Aorta (tissue), 4 donors: ENCODE data around the gene UBE2H. TPM values are rescaled to one million over a fixed set of nuclear protein-coding genes. Genes with fewer than 3 reads are reported as not detected.

Experiments used
- polyA plus RNA-seq, 2 donors: library from polyadenylated mRNA; stranded (reverse); fragments of 200-250 nt; gene quantifications; one replicate each; pipeline ENCODE4 v1.2.3, GENCODE V29; 2013
- total RNA-seq, 2 donors: library from RNA; stranded (reverse); fragmentation: NEBNext Ultra II Directional; extraction: Animal tissue kit (Norgen Biotek cat#: 25700); gene quantifications; one replicate each; pipeline ENCODE4 v1.2.1, GENCODE V29; 2021
- donor health status: healthy with polysubstance abuse.
- donor health status: Bipolar disorder and iron deficiency.
- donor health status: DM: no; HTN: no; CAD: no.
- donor health status: DM: yes; HTN: yes; CAD: no.

Gene UBE2H
- total and polyA plus RNA-seq, 4 donors = 52.3 to 173 (median 99.6) TPM

Other genes starting within 250 kb of the UBE2H start
- gene ZC3HC1, start 98.4 kb upstream of the UBE2H start, total RNA-seq = 10 to 100 TPM in 1 of 2 donors, 1 to 10 TPM in 1; 9.3 to 13.5 TPM
- gene ZC3HC1, start 98.4 kb upstream of the UBE2H start, polyA plus RNA-seq = 10 to 100 TPM in 1 of 2 donors, 1 to 10 TPM in 1; 4.3 to 13.4 TPM
- 10 to 100 TPM; 27.2 to 28.5 TPM for gene KLHDC10, start 117.6 kb upstream of the UBE2H start, total RNA-seq
- gene KLHDC10, start 117.6 kb upstream of the UBE2H start, polyA plus RNA-seq = 1 to 10 TPM; 5.0 to 9.7 TPM